Calu3 (cell line): ENCODE results near the gene ARL8A. TPM values are rescaled to one million over a fixed set of nuclear protein-coding genes. Genes with fewer than 3 reads are reported as not detected.

ENCODE experiments used
- BruUV-seq: library from RNA; stranded (reverse); fragments of 400-500 nt; replicated peaks from 2 replicates; lab custom pipeline; 2021; lab: Mats Ljungman, UMichigan
- CTCF ChIA-PET: fragments of 300-600 bp; sonication (Branson Sonifier 250); formaldehyde crosslinking; loops from one replicate; lab custom pipeline; 2022; ENCODE audit warnings: antibody characterized with exemption; lab: Charles Lee
- DNase-seq: peaks from one replicate; pipeline ENCODE4 v3.0.0; 2022
- H3K27ac Mint-ChIP-seq: one replicate; pipeline ENCODE4 v1.8.0; 2022; ENCODE audit warnings: mixed read lengths; ENCODE audit not compliant: unreplicated experiment
- H3K27me3 Mint-ChIP-seq: one replicate; pipeline ENCODE4 v1.8.0; 2022; ENCODE audit warnings: mixed read lengths; ENCODE audit not compliant: unreplicated experiment
- H3K36me3 Mint-ChIP-seq: one replicate; pipeline ENCODE4 v1.8.0; 2022; ENCODE audit warnings: mild to moderate bottlenecking, moderate library complexity, mixed read lengths; ENCODE audit not compliant: insufficient read depth, unreplicated experiment
- H3K4me1 Mint-ChIP-seq: one replicate; pipeline ENCODE4 v1.8.0; 2022; ENCODE audit warnings: mild to moderate bottlenecking, low read depth, mixed read lengths; ENCODE audit not compliant: unreplicated experiment
- H3K4me3 Mint-ChIP-seq: one replicate; pipeline ENCODE4 v1.8.0; 2022; ENCODE audit warnings: mild to moderate bottlenecking, low read depth, moderate library complexity, mixed read lengths; ENCODE audit not compliant: unreplicated experiment
- H3K9me3 Mint-ChIP-seq: one replicate; pipeline ENCODE4 v1.8.0; 2022; ENCODE audit warnings: low read depth, mixed read lengths; ENCODE audit not compliant: unreplicated experiment
- CTCF ChIP-seq: fragments of 200-600 bp; IDR thresholded peaks from one replicate; pipeline ENCODE4 v1.8.0; 2022; ENCODE audit warnings: antibody characterized with exemption; ENCODE audit not compliant: unreplicated experiment
- intact Hi-C: fragments of 100-400 bp; cut with micrococcal nuclease; formaldehyde crosslinking; loops from one replicate; pipeline ENCODE4 v1.10.0; 2022; ENCODE audit not compliant: unreplicated experiment
- total RNA-seq: library from RNA; stranded (reverse); gene quantifications from 2 replicates; pipeline ENCODE4 v1.2.3, GENCODE V29; 2022

Gene ARL8A
- total RNA-seq, 1 experiment from 2014 or later, result 64.1 TPM

DNA sequence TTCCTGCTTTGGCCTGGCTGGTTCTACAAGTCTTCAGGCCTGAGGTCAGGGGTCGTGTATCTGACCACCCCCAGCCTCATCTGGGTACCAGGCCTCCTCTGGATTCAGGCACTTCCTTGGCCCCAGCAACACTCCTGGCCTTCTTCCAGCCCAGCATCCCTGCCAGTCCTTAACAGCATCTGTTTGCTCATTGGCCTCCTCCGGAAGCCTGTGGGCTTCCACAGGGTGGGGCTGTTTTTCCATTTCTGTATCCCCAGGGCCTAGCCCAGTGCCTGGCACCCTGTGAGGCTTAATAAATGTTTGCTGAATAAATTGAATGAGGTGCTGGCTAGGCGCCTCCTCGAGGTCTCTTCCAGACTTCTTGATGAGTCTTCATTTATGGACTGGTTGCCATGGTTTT lies 43.4 kb downstream of the ARL8A start:
- Mint-ChIP-seq H3K27ac (peak overlapping the region; percentile 92), H3K9me3 (no peaks in the 10 kb centered on the region), H3K27me3 (no peaks in the 10 kb centered on the region), H3K4me1 (peaks cover 40% of the 10 kb centered on the region), H3K4me3 (peak overlapping the region; percentile 27), H3K36me3 (peaks cover 23% of the 10 kb centered on the region)
- peak; percentile 80 for DNase-seq
- BruUV-seq, result no TSS peak
- intact Hi-C loops, result loop anchor here (2.0 kb wide), 1 partner anchor 18 kb away; no protein-coding TSS in a partner anchor
- no peak for TF ChIP-seq CTCF
- CTCF ChIA-PET, result interaction anchor here (0.9 to 2.0 kb wide), 9 partner anchors 12 to 101 kb away, joined by 3 to 10 read pairs (median 6); no protein-coding TSS in a partner anchor

- H3K27ac Mint-ChIP-seq, result peak overlapping the region; percentile 17
- no peaks in the 10 kb centered on the region for H3K9me3 Mint-ChIP-seq
- BruUV-seq, result no TSS peak
- H3K4me1 Mint-ChIP-seq, result peaks cover 37% of the 10 kb centered on the region
- no peak for TF ChIP-seq CTCF
- intact Hi-C loops, result no loop called here
- H3K27me3 Mint-ChIP-seq, result no peaks in the 10 kb centered on the region
- DNase-seq, result no peak
- H3K4me3 Mint-ChIP-seq, result no peak overlapping the region
- CTCF ChIA-PET, result interaction anchor here (0.5 to 1.0 kb wide), 2 partner anchors 12 to 67 kb away, joined by 3 to 5 read pairs; no protein-coding TSS in a partner anchor
- no peaks in the 10 kb centered on the region for H3K36me3 Mint-ChIP-seq
These were observed 50.7 kb downstream of the ARL8A start for GRCh38 chr1:202093858-202094257.

DNA sequence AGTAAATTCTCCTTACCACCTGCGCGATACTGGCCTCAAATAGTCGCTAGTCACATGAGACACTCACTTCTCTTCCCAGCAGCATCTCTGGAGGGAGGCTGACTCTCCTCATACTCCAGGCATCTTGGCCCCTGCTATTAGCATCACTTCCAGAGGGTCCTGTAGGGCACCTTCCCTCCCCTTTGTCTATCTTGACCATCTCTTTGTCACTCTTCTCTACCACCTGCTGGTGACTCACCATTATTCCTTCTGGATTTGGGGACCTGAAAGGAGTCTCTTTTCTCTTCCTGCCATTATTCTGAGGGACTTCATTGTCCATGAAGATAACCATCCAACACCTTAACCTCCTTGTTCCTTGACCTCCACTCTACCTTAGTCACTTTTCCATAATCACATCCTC lies 53.5 kb downstream of the ARL8A start:
- DNase-seq, result no peak
- Mint-ChIP-seq H3K36me3 (peaks cover 10% of the 10 kb centered on the region), H3K27ac (peak overlapping the region; percentile 52), H3K9me3 (no peaks in the 10 kb centered on the region), H3K4me1 (peaks cover 63% of the 10 kb centered on the region), H3K4me3 (no peak overlapping the region), H3K27me3 (no peaks in the 10 kb centered on the region)
- intact Hi-C loops, result no loop called here
- peak; percentile 30 for TF ChIP-seq CTCF
- BruUV-seq, result no TSS peak
- CTCF ChIA-PET, result interaction anchor here (0.7 kb wide), 1 partner anchor 74 kb away, joined by 3 read pairs; no protein-coding TSS in a partner anchor

GRCh38 chr1:202088206-202088605 lies 56.3 kb downstream of the ARL8A start:
- CTCF ChIA-PET, result interaction anchor here (1.3 to 2.3 kb wide), 3 partner anchors 13 to 42 kb away, joined by 7 to 9 read pairs (median 8); no protein-coding TSS in a partner anchor
- TF ChIP-seq CTCF, result no peak

More at GRCh38 chr1:202088206-202088605, 56.3 kb downstream of the ARL8A start:
- intact Hi-C loops, result no loop called here
- no peak for DNase-seq
- H3K4me1 Mint-ChIP-seq, result peaks cover 70% of the 10 kb centered on the region
- peaks cover 26% of the 10 kb centered on the region for H3K36me3 Mint-ChIP-seq
- peak overlapping the region; percentile 99 for H3K27ac Mint-ChIP-seq
- no TSS peak for BruUV-seq
- no peaks in the 10 kb centered on the region for H3K27me3 Mint-ChIP-seq
- no peak overlapping the region for H3K4me3 Mint-ChIP-seq
- H3K9me3 Mint-ChIP-seq, result no peaks in the 10 kb centered on the region
